Mucosa of descending colon (tissue), 3 donors: ENCODE results near the gene NRCAM. TPM values are rescaled to one million over a fixed set of nuclear protein-coding genes. Genes with fewer than 3 reads are reported as not detected.

Source experiments
- ATAC-seq: fragments of 200-7000 bp; cut with Tn5 transposase; one replicate; pipeline ENCODE4 v1.9.1; 2020; ENCODE audit warnings: mild to moderate bottlenecking, moderate library complexity
- DNase-seq, 3 donors: peaks; one replicate each; pipeline ENCODE4 v3.0.0-alpha.2; 2020
- H3K36me3 ChIP-seq: fragments of 200-600 bp; one replicate; pipeline ENCODE4 v1.8.0; 2021; ENCODE audit warnings: low read depth, mild to moderate bottlenecking
- H3K4me1 ChIP-seq: fragments of 200-600 bp; one replicate; pipeline ENCODE4 v1.8.0; 2021; ENCODE audit warnings: low read depth, mild to moderate bottlenecking
- H3K4me3 ChIP-seq: fragments of 200-600 bp; one replicate; pipeline ENCODE4 v1.8.0; 2021; ENCODE audit warnings: mild to moderate bottlenecking
- H3K9me3 ChIP-seq: fragments of 200-600 bp; one replicate; pipeline ENCODE4 v1.8.0; 2021; ENCODE audit warnings: mild to moderate bottlenecking
- CTCF ChIP-seq: fragments of 200-600 bp; IDR thresholded peaks from one replicate; pipeline ENCODE4 v1.8.0; 2022; ENCODE audit warnings: antibody characterized with exemption, mild to moderate bottlenecking
- intact Hi-C, 2 donors: fragments of 100-400 bp; cut with DNase I in 1 of 2; cut with micrococcal nuclease in 1 of 2; formaldehyde crosslinking; loops; one replicate each; pipeline versions ENCODE4 v1.11.0 to v1.11.1; 2022; cut with DNase I, micrococcal nuclease
- total RNA-seq, 3 donors: library from RNA; stranded (reverse); fragmentation: NEBNext Ultra II Directional in 2 of 3; extraction: Animal tissue kit (Norgen Biotek cat#: 25700) in 2 of 3; gene quantifications; one replicate each; pipeline versions ENCODE4 v1.2.1 to v1.2.4, GENCODE V29; 2021 to 2023
- donor health status: DM: no; HTN: no; CAD: no; lungs with moderate emphysema.
- donor health status: DM: no; HTN: no; CAD: no.
- donor health status: DM: no; HTN: yes; CAD: no.

NRCAM gene
- total RNA-seq, 3 donors from 2014 or later, result 1.0 to 3.4 (median 2.3) TPM

- H3K4me1 ChIP-seq, result no peaks in the 10 kb centered on the region
- no peaks in the 10 kb centered on the region for H3K36me3 ChIP-seq
- DNase-seq, result no peak
- intact Hi-C loops, result no loop called here
- TF ChIP-seq CTCF, result no peak
- ATAC-seq, result no peak
- no peak overlapping the region for H3K4me3 ChIP-seq
- no peaks in the 10 kb centered on the region for H3K9me3 ChIP-seq
Observed at GRCh38 chr7:108464743-108465142, 8.5 kb upstream of the NRCAM start.

GRCh38 chr7:108463613-108464012 lies 7.4 kb upstream of the NRCAM start:
- Histone ChIP-seq H3K4me1 (no peaks in the 10 kb centered on the region), H3K9me3 (no peaks in the 10 kb centered on the region), H3K36me3 (no peaks in the 10 kb centered on the region), H3K4me3 (no peak overlapping the region)
- TF ChIP-seq CTCF, result no peak
- DNase-seq (no peak), ATAC-seq (no peak)
- intact Hi-C loops, result no loop called here

GRCh38 chr7:108461840-108462239 lies 5.6 kb upstream of the NRCAM start:
- H3K4me1 ChIP-seq, result no peaks in the 10 kb centered on the region
- no peak for ATAC-seq

GRCh38 chr7:108460964-108461363 lies 4.7 kb upstream of the NRCAM start:
- DNase-seq (no peak), ATAC-seq (no peak)
- intact Hi-C loops, result no loop called here
- no peak for TF ChIP-seq CTCF
- H3K9me3 ChIP-seq, result no peaks in the 10 kb centered on the region
- no peaks in the 10 kb centered on the region for H3K36me3 ChIP-seq
- H3K4me3 ChIP-seq, result no peak overlapping the region
- H3K4me1 ChIP-seq, result peaks cover under 1% of the 10 kb centered on the region

More at GRCh38 chr7:108461840-108462239, 5.6 kb upstream of the NRCAM start:
- H3K4me3 ChIP-seq, result no peak overlapping the region
- no peaks in the 10 kb centered on the region for H3K36me3 ChIP-seq
- TF ChIP-seq CTCF, result no peak
- DNase-seq, result no peak
- intact Hi-C loops, result no loop called here
- no peaks in the 10 kb centered on the region for H3K9me3 ChIP-seq

GRCh38 chr7:108459922-108460551 lies 3.8 kb upstream of the NRCAM start:
- Histone ChIP-seq H3K9me3 (no peaks in the 10 kb centered on the region), H3K4me1 (peaks cover 9% of the 10 kb centered on the region), H3K4me3 (no peak overlapping the region), H3K36me3 (no peaks in the 10 kb centered on the region)
- intact Hi-C loops, result no loop called here
- TF ChIP-seq CTCF, result no peak
- ATAC-seq (no peak), DNase-seq (peak in 1 of 3 donors; percentile 32)

GRCh38 chr7:108457871-108458270 lies 1.6 kb upstream of the NRCAM start:
- no peak for TF ChIP-seq CTCF
- ATAC-seq, result no peak
- Histone ChIP-seq H3K9me3 (no peaks in the 10 kb centered on the region), H3K36me3 (no peaks in the 10 kb centered on the region), H3K4me3 (no peak overlapping the region), H3K4me1 (peaks cover 13% of the 10 kb centered on the region)
- no peak for DNase-seq
- intact Hi-C loops, result no loop called here
